ENCODE data around the gene MS4A2.

The MS4A2 gene

DNA sequence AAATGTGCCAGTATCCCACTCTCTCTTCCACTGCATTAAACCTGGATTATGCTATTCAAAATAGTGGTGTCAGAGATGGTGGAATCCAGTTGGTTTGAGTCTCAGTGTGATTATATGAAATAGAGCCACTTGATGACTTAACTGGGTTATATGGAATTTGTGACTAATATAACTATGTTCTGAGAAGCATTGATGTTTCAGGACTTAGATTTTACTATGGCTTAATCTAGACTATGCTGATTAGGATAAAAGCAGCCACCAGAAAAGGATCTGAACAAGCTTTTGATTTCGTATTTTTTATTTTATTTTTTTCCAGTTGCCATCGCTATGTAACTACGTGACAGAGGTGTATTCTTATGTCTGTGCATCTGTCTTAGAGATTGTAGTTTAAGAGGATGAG is 55.3 kb downstream of the MS4A2 start:
- TF ChIP-seq, protein P1, sequence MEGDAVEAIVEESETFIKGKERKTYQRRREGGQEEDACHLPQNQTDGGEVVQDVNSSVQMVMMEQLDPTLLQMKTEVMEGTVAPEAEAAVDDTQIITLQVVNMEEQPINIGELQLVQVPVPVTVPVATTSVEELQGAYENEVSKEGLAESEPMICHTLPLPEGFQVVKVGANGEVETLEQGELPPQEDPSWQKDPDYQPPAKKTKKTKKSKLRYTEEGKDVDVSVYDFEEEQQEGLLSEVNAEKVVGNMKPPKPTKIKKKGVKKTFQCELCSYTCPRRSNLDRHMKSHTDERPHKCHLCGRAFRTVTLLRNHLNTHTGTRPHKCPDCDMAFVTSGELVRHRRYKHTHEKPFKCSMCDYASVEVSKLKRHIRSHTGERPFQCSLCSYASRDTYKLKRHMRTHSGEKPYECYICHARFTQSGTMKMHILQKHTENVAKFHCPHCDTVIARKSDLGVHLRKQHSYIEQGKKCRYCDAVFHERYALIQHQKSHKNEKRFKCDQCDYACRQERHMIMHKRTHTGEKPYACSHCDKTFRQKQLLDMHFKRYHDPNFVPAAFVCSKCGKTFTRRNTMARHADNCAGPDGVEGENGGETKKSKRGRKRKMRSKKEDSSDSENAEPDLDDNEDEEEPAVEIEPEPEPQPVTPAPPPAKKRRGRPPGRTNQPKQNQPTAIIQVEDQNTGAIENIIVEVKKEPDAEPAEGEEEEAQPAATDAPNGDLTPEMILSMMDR (IDR thresholded peaks at IDR 0.05), result no peak
- TF ChIP-seq ZFX (IDR thresholded peaks at IDR 0.05; ENCODE audit: borderline replicate concordance), result no peak
- H3K27ac ChIP-seq, result no peak overlapping the region

DNA sequence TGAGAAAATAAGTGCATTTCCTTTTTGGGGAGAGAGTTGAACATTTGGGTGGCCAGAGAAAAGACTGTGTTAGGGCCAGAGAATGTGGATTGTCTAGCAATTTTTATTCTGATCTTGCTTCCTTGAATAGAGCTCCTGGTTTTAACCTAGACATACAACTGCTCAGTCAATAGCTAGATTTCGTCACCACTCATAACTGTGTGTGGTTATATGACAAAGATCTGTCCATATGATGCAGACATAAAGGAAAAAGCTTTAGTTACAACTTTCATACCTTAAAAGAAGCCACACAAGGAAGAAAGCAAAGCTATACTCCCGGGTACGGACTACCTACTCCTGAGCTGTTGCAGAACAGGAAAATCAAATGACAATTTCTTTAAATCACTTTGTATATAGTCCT is 57.2 kb downstream of the MS4A2 start:
- no peak overlapping the region for H3K27ac ChIP-seq
- TF ChIP-seq, protein P1 (IDR thresholded peaks at IDR 0.05), result no peak

Measured in 22Rv1 (cell line).